HEK293 (cell line): Measurements from ENCODE around the gene ARHGEF26.

Experiments used
- CTCF ChIA-PET: fragments of 350-600 bp; formaldehyde crosslinking; extraction: SDS; loops from one replicate; lab custom pipeline; 2021; ENCODE audit warnings: antibody characterized with exemption; lab: Yijun Ruan, JAX
- POLR2A ChIA-PET: fragments of 300-600 bp; formaldehyde crosslinking; extraction: SDS; loops from one replicate; lab custom pipeline; 2020; ENCODE audit warnings: antibody characterized with exemption, inconsistent platforms; lab: Yijun Ruan, JAX
- H3K27ac ChIP-seq: fragments of 200-500 bp; sonication (Bioruptor generic); 2 replicates; pipeline ENCODE4 v1.5.1; 2014; ENCODE audit warnings: low read depth, low read length, control low read depth, inconsistent platforms; ENCODE audit errors: extremely low read depth
- H3K36me3 ChIP-seq, 2 experiments: fragments of 200-500 bp in 1 of 2; sonication (Bioruptor generic) in 1 of 2; 1 replicate in 1 of 2; 2 replicates in 1 of 2; pipeline ENCODE4 v1.5.1; 2014 to 2017; ENCODE audit warnings: inconsistent platforms in 2 of 2, low read length in 2 of 2; ENCODE audit not compliant: control insufficient read depth in 2 of 2, insufficient read depth in 1 of 2
- H3K4me1 ChIP-seq: fragments of 200-500 bp; sonication (Bioruptor generic); 2 replicates; pipeline ENCODE4 v1.5.1; 2014; ENCODE audit warnings: mild to moderate bottlenecking, low read length, inconsistent platforms; ENCODE audit not compliant: control insufficient read depth, insufficient read depth
- H3K4me3 ChIP-seq: 2 replicates; pipeline ENCODE4 v1.5.1; 2011; ENCODE audit warnings: low read depth, mild to moderate bottlenecking, control low read depth, low read length, moderate library complexity
- H3K9me3 ChIP-seq: fragments of 200-500 bp; sonication (Bioruptor generic); 2 replicates; pipeline ENCODE4 v1.5.1; 2014; ENCODE audit warnings: low read depth, low read length, inconsistent platforms; ENCODE audit not compliant: control insufficient read depth, insufficient read depth
- YY1 ChIP-seq: fragments of 450-650 bp; formaldehyde crosslinking; IDR thresholded peaks from 2 replicates; pipeline ENCODE4 v1.5.1; 2018; ENCODE audit warnings: missing biosample characterization, missing genetic modification characterization
- ZFP69B ChIP-seq: fragments of 450-650 bp; formaldehyde crosslinking; IDR thresholded peaks from 2 replicates; pipeline ENCODE4 v1.5.1; 2016; ENCODE audit warnings: missing biosample characterization, missing genetic modification characterization
- ZNF175 ChIP-seq: fragments of 450-650 bp; formaldehyde crosslinking; IDR thresholded peaks from 2 replicates; pipeline ENCODE4 v1.5.1; 2016; ENCODE audit warnings: missing biosample characterization, missing genetic modification characterization
- ZNF23 ChIP-seq: fragments of 450-650 bp; formaldehyde crosslinking; IDR thresholded peaks from 2 replicates; pipeline ENCODE4 v1.5.1; 2016; ENCODE audit warnings: missing biosample characterization, missing genetic modification characterization, borderline replicate concordance
- ZNF362 ChIP-seq: fragments of 450-650 bp; formaldehyde crosslinking; IDR thresholded peaks from 2 replicates; pipeline ENCODE4 v1.5.1; 2016; ENCODE audit warnings: missing biosample characterization, missing genetic modification characterization
- ZNF747 ChIP-seq: fragments of 450-650 bp; formaldehyde crosslinking; IDR thresholded peaks from 2 replicates; pipeline ENCODE4 v1.5.1; 2016; ENCODE audit warnings: missing biosample characterization, missing genetic modification characterization
- ZNF792 ChIP-seq: fragments of 450-650 bp; formaldehyde crosslinking; IDR thresholded peaks from 2 replicates; pipeline ENCODE4 v1.5.1; 2016; ENCODE audit warnings: missing biosample characterization, missing genetic modification characterization
- TF ChIP-seq, protein P1 (sequence below): fragments of 450-650 bp; formaldehyde crosslinking; IDR thresholded peaks from 2 replicates; pipeline ENCODE4 v1.5.1; 2016; ENCODE audit warnings: missing biosample characterization, missing genetic modification characterization, low read depth
- TF ChIP-seq, protein P2 (sequence below): fragments of 450-650 bp; formaldehyde crosslinking; IDR thresholded peaks from 2 replicates; pipeline ENCODE4 v1.5.1; 2016; ENCODE audit warnings: missing biosample characterization, missing genetic modification characterization

ARHGEF26 gene

GRCh38 chr3:154229217-154229590, 108.0 kb downstream of the ARHGEF26 start:
- TF ChIP-seq ZNF175 (tag by site-specific recombination): no peak
- Histone ChIP-seq H3K36me3 (peaks cover 0 to 19% of the 10 kb centered on the region in 2 experiments; a peak in 1 of 3 replicates), H3K9me3 (no peaks in the 10 kb centered on the region), H3K4me3 (no peak overlapping the region), H3K4me1 (no peaks in the 10 kb centered on the region), H3K27ac (no peak overlapping the region)
- CTCF ChIA-PET: interaction anchor here (0.6 to 1.7 kb wide), 3 partner anchors 24 to 111 kb away, joined by 3 to 4 read pairs (median 4); no protein-coding TSS in a partner anchor
- POLR2A ChIA-PET: no interaction called here

DNA sequence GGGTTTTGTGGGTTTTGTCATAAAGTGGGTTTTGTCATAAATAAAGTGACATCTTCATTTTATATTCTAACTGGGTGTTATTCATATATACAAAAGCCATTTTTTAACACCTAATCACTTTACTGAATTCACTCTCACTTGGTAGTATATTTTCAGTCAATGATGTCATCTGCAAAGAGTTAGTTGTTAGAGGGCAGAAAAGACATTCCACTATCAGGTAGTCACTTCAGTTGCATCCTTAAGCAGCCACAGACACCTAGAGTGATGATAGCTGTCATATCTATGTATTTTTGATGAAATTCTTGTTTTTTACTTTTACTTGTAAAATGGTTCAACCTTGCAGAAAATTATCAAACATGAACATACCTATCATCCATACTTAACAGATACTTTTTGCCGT, 114.1 kb downstream of the ARHGEF26 start:
- no peak for TF ChIP-seq ZNF792 (tag by site-specific recombination)
- TF ChIP-seq, protein P1, sequence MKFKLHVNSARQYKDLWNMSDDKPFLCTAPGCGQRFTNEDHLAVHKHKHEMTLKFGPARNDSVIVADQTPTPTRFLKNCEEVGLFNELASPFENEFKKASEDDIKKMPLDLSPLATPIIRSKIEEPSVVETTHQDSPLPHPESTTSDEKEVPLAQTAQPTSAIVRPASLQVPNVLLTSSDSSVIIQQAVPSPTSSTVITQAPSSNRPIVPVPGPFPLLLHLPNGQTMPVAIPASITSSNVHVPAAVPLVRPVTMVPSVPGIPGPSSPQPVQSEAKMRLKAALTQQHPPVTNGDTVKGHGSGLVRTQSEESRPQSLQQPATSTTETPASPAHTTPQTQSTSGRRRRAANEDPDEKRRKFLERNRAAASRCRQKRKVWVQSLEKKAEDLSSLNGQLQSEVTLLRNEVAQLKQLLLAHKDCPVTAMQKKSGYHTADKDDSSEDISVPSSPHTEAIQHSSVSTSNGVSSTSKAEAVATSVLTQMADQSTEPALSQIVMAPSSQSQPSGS (tag by site-specific recombination): 0 out of 2 replicates have a peak, but pooled peaks have one; percentile 28
- no peak for TF ChIP-seq ZFP69B
- no peaks in the 10 kb centered on the region for H3K4me1 ChIP-seq
- H3K36me3 ChIP-seq: peaks cover 0 to 7% of the 10 kb centered on the region in 2 experiments; a peak in 1 of 3 replicates
- no peaks in the 10 kb centered on the region for H3K9me3 ChIP-seq
- ChIA-PET POLR2A (no interaction called here), CTCF (no interaction called here)
- no peak overlapping the region for H3K27ac ChIP-seq
- H3K4me3 ChIP-seq: no peak overlapping the region

DNA sequence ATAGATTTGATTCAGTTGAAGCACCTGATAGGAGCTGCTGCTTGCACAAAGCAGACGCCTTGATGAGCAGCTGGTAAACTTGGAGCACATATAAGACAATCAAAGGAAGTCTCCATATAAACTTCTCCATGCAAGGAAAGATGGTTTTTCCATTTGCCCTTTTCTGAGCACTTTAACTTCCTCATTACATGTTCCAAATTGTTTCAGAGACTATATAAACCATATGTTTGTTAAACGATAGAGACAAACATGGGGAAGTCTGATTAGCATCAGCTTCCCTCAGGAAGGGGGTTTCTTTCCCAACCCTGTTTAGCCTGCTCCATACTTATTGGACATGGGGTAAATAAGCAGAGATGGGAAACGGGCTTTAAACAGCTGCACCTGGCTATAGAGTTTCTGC, 115.1 kb downstream of the ARHGEF26 start:
- CTCF ChIA-PET: interaction anchor here (0.6 kb wide), 1 partner anchor 26 kb away, joined by 3 read pairs; no protein-coding TSS in a partner anchor
- H3K4me1 ChIP-seq: no peaks in the 10 kb centered on the region
- no peak for TF ChIP-seq ZNF747 (tag by site-specific recombination)
- no peak for TF ChIP-seq YY1
- TF ChIP-seq, protein P1 (tag by site-specific recombination): no peak
- TF ChIP-seq ZNF792 (tag by site-specific recombination): no peak
- no peak for TF ChIP-seq ZNF23 (tag by site-specific recombination)
- TF ChIP-seq, all 188 proteins: peak for 0
- H3K4me3 ChIP-seq: no peak overlapping the region
- H3K27ac ChIP-seq: no peak overlapping the region
- POLR2A ChIA-PET: no interaction called here
- no peaks in the 10 kb centered on the region for H3K9me3 ChIP-seq
- H3K36me3 ChIP-seq: peaks cover 0 to 16% of the 10 kb centered on the region in 2 experiments; a peak in 1 of 3 replicates

- POLR2A ChIA-PET: no interaction called here
- Histone ChIP-seq H3K27ac (no peak overlapping the region), H3K4me3 (no peak overlapping the region), H3K4me1 (no peaks in the 10 kb centered on the region), H3K9me3 (no peaks in the 10 kb centered on the region), H3K36me3 (peaks cover 0 to 25% of the 10 kb centered on the region in 2 experiments; a peak in 1 of 3 replicates)
- TF ChIP-seq, protein P2, sequence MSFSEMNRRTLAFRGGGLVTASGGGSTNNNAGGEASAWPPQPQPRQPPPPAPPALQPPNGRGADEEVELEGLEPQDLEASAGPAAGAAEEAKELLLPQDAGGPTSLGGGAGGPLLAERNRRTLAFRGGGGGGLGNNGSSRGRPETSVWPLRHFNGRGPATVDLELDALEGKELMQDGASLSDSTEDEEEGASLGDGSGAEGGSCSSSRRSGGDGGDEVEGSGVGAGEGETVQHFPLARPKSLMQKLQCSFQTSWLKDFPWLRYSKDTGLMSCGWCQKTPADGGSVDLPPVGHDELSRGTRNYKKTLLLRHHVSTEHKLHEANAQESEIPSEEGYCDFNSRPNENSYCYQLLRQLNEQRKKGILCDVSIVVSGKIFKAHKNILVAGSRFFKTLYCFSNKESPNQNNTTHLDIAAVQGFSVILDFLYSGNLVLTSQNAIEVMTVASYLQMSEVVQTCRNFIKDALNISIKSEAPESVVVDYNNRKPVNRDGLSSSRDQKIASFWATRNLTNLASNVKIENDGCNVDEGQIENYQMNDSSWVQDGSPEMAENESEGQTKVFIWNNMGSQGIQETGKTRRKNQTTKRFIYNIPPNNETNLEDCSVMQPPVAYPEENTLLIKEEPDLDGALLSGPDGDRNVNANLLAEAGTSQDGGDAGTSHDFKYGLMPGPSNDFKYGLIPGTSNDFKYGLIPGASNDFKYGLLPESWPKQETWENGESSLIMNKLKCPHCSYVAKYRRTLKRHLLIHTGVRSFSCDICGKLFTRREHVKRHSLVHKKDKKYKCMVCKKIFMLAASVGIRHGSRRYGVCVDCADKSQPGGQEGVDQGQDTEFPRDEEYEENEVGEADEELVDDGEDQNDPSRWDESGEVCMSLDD (tag by site-specific recombination): no peak
- TF ChIP-seq ZNF362 (tag by site-specific recombination): no peak
- CTCF ChIA-PET: interaction anchor here (0.6 kb wide), 1 partner anchor 186 kb away, joined by 3 read pairs; no protein-coding TSS in a partner anchor
These were observed 119.0 kb downstream of the ARHGEF26 start for GRCh38 chr3:154240235-154240634.
